GM13977 (cell line): Measurements from ENCODE around the gene DENND1A.

ENCODE experiments used
- DNase-seq: peaks from one replicate; pipeline ENCODE4 v3.0.0; 2012; ENCODE audit warnings: low spot score
- CTCF ChIP-seq: IDR thresholded peaks from 2 replicates; pipeline ENCODE4 v1.5.1; 2012; ENCODE audit warnings: mild to moderate bottlenecking, control low read depth; ENCODE audit not compliant: insufficient read depth; ENCODE audit errors: extremely low read depth, missing control alignments
- in situ Hi-C: fragments of 300-500 bp; cut with MboI; formaldehyde crosslinking; loops from one replicate; pipeline ENCODE4 v1.12.0; 2022; ENCODE audit warnings: low sequenced_read_pairs, low pct_unique_long_range_greater_than_20kb, mixed read lengths, inconsistent platforms; ENCODE audit not compliant: unreplicated experiment

Gene DENND1A

GRCh38 chr9:123792501-123792900 is 137.4 kb downstream of the DENND1A start:
- DNase-seq = no peak
- in situ Hi-C loops = no loop called here
- no peak for TF ChIP-seq CTCF

GRCh38 chr9:123789554-123790292 is 140.2 kb downstream of the DENND1A start:
- in situ Hi-C loops = no loop called here
- no peak for TF ChIP-seq CTCF
- no peak for DNase-seq

- DNase-seq = no peak
- in situ Hi-C loops = no loop called here
- TF ChIP-seq CTCF = no peak
Observed at GRCh38 chr9:123787416-123787815, 142.5 kb downstream of the DENND1A start.

DNA sequence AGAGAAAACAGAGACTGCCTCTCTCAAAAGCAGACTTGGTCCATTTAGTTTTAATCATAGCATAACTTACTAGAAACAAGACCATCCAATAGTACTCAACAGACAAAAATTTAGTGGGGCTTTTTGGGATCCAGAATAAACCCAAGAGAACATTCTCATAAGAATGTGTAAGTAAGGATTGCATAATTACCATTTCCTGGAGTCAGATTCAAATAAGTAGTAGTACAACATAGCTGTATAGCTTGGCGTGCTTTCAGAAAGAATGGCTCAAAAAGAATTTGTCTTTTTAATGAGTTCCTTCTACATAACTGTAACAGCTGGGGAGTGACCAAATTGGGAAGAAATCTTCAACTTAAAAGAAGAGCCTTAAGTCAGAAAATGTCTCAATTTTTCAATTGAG is 145.4 kb downstream of the DENND1A start:
- TF ChIP-seq CTCF = no peak
- in situ Hi-C loops = no loop called here
- DNase-seq = no peak

DNA sequence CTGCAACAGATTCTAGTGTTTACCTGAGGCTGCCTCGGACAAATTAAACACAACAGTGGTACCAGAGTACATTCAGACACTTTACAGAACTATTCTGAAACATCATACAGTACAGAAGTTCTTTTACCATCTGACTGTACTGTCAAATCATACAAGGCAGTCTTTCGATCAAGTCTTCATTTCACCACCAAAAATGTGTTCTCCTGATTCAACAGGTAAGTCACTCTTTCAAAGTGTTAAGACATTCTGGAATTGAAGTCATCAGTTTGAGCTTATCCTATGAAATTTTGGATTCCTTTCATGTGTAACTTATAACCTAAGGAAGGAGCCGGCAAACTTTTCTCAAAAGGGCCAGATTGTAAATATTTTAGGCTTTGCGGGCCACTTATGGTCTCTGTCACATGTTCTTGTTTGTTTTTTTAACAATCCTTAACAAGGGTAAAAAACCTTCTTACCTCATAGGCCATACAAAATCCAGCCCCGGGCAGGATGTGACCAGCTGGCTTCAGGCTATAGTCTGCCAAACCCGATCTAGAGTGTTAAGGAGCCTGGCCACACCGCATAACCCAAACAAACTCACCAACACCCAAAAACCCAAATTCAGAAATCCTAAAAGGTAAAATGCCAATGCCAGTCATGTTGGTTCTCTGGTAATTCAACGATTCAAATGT is 151.6 kb downstream of the DENND1A start:
- in situ Hi-C loops = no loop called here
- DNase-seq = no peak
- no peak for TF ChIP-seq CTCF

GRCh38 chr9:123776708-123777537 is 153.0 kb downstream of the DENND1A start:
- in situ Hi-C loops = no loop called here
- DNase-seq = no peak
- TF ChIP-seq CTCF = no peak
